GM10847 (cell line): Measurements from ENCODE around the gene CLIC5.

Experiments used
- POLR2A ChIP-seq: IDR thresholded peaks from 2 replicates; pipeline ENCODE4 v1.6.1; 2011; ENCODE audit not compliant: insufficient read length; ENCODE audit errors: extremely low read depth

The CLIC5 gene

DNA sequence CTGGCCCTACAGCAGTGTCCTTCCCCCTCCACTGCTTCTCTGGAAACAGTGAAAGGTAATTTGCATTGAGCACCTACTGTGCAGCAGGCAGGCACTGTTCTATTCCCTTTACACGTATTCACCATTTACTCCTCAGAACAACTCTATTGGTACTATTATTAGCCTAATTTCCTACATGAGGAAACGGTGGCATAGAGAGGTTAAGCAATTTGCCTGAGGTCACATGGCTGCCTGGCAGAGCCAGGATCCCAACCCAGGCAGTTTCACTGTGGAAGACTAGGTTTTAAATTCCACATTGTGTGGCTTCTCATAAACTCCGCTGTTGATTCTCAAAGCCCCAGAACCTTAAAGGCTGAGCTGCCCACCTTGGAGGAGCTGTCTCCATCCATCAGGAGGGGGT, 72.7 kb downstream of the CLIC5 start:
- no peak for TF ChIP-seq POLR2A

DNA sequence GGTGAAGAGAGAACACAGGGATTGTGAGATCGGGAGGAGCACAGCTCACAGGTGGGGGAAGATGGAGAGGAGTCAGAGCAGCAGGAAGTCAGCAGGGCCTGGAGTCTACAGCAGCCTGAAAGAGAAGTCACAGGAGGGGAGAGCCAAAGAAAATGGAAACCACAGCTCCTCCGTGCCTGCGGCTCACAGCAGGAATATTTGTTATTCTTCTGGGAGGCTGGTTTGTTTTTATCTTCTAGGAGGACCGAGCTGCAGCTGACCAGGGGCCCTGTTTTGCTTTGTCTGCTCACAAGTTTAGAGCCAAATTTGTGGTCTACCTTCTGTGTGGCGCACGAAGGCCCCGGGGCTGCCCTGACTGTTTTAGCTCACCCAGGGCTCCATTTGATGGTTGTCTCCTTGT, 81.8 kb downstream of the CLIC5 start:
- no peak for TF ChIP-seq POLR2A

DNA sequence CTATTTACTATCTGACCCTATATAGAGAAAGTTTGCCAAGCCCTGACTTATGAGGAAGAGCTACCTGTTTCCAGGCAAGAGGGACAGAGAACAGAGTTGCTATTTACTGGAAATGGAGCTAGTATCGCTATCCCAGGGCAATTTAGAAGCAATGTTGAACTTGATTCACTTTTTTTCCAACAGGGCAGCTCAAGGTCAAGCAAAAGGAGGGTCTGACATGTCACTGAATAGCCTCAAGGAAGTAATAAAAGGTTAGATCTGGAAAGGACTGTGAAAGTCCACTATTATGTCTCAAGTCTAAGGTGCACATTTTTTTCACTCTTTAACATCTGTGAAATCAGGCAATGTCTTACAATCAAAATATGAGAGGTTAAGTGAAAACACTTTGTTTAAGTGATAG, 84.4 kb downstream of the CLIC5 start:
- no peak for TF ChIP-seq POLR2A

DNA sequence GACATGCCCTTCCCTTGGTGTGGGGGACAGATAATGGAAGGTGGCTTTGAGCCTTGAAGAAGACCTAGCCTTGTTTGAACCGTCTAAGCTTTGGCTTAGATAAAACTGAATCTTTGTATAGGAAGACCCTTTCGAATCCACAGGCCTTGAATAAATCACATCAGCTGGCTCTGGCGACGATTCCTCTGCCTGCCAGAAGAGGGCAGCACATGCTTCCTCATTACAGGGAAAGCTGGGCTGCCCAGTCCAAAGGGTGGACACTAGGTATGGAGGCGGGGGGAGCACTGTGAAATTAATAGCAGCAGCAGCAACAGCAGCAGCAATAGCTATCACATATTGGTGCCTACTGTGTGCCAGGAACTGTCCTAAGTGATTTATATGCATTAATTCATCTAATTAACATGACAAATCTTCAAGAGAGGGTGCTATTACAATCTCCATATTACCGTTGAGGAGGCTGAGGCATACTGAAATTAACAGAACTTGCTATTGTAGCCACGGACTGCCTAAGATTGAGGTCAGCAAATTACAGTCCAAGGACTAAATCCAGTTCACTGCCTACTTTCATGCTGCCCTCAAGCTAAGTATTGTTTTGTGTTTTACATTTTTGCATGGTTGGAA, 85.1 kb downstream of the CLIC5 start:
- TF ChIP-seq POLR2A, result no peak

DNA sequence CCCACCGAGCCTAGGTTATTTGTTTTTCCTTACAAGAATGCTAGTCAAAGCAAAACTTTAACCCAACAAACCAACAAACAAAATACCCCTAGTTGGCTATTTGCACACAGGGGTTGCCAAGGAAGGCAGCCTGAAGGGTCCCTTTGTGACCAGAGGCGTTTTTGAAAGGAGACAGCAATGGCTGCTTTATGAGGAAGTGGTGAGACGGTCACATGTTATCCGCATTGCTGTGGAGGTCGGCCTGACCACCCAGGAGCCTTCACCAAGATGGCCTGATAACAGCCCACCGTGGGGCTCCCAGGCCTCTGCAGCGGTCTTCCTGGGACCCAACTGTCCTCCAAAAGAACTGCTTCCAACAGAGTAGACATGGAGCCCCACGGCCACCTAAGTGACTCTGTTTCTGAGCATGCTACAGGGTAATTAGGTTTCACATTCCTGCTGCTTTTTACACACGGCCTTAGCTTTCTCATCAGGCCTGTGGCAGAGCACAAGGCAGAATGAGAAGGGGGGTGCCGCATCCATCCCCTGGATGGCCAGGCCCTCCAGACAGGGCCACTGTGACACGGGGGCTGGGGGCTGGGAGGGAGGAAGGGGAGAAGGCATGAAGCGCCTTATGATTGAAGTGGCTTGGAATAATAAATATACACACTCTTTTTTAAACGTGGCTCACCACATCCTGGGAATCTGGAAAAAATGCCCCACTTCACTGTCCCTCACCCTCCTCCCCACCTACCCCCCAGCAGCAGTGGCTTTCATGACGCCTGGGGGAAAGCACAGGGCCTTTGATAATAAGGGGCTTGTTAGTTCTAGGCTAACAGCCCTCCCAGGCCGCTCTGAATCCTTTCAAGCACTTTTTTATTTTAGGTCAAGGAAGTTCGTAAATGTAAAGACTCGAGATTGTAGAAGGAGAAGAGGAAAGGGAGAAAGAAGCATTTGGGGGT, 86.0 kb downstream of the CLIC5 start:
- no peak for TF ChIP-seq POLR2A

DNA sequence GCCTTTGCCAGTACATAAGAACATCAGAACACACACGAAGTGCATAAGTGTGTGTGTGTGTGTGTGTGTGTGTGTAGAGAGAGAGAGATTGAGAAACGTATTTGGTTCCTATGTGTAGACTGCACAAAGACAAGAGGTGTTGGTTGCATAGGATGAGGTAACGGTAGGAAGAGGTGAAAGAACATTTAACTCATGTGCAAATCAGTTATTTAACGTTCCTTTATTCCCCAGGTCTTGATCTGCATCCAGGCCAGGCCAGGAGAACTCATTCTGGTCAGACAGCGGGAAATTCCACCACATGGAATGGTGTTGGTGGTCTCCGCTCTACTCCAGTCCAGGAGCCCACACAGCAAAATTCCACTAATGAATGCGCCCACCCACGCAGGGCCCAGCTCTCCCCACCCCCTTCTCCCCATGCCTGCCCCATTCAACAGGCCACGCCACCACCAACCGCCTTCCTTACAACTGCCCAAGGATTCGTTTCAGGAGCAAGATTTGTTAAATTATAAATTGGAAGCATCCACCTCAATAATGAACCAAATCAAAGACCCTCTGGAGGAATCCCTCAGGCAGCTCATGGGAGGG, 86.8 kb downstream of the CLIC5 start:
- TF ChIP-seq POLR2A, result no peak

DNA sequence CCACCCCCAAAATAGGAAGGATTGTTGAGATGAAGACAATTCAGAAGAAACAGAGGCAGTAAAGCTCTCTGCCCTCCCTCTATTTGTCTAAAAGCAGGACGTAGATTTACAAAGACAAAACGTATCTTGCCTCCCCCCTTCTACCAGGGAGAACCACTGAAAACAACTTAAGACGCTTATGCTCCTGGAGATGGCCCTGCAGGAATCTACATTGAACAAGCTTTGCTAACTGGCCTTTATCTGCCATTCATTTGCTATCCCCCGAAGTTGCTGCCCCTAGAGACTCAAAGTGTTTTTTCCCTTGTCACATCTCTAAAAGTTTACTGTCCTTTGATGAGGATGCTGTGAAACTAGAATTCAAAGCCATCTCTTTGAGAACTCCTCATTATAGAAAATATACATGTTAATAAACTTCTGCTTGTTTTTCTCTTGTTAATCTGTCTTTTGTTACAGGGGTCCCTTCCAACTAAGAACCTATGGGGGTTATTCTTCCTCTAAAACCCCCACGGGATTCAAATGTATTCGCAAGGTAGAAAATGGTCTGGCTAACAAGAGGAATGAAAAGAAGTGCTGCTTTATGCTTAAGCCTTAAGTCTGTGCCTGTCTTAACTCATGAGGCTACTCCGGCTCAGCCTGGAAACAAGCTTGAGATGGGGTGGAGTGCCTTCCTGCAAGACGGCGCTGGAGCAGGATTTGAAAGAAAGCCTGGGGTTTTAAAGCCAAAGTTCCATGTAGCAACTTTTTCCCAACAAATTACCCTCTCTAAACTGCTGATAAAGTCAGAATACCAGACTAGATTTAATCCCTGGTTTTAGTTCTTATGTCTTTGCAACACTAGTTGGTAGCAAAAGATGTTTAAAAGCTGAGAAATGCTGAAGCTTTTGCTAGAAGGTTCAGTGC, 88.0 kb downstream of the CLIC5 start:
- TF ChIP-seq POLR2A, result no peak

DNA sequence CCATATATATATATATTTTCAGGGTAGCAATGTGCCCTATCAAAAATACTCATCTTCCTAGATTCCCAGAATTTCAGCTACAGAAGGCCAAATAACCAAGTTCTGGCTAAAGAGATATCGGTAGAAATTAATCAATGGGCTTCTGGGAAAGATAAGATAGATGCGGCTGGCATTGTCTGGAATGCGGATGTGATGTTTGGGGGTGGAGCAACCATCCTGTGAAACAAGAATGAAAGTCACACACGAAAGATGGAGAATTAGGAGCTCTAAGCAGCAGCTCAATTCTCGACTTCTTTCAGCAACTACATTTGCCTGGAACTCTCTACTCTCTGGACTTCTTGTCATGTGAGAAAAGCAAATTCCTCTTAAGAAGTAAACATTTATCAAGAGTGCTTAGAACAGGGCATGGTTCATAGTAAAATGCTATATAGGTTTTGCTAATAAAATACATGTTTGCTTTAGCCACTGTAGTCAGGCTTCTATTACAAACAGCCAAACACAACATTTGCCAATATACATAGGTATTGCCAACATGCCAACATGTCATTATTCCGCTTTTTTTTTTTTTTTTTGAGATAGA, 90.8 kb downstream of the CLIC5 start:
- no peak for TF ChIP-seq POLR2A

DNA sequence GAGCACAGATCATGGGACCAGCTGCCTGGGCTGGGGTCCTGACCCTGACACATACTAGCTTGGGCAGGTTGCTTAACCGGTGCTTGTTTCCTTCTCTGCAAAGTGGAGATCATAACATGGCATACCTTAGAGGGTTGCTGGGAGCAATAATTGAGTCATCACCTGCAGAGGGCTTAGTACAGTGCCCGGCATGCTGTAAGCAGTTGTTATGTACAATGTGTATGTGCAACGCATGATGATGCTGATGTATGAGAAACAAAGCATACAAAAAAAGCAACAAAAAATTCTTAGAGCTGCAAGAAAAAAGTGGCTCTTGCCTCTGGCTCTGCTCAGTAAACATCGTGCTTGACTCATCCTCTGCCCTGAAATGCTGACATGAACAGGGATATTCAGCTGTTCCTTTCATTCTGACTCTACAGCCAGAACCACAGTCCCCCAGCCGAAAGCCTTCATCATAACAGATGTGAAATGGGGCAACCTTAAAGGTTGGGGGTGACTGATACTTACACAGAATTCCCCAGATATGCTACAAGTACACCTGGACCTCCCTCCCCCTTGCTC, 91.7 kb downstream of the CLIC5 start:
- TF ChIP-seq POLR2A, result no peak

DNA sequence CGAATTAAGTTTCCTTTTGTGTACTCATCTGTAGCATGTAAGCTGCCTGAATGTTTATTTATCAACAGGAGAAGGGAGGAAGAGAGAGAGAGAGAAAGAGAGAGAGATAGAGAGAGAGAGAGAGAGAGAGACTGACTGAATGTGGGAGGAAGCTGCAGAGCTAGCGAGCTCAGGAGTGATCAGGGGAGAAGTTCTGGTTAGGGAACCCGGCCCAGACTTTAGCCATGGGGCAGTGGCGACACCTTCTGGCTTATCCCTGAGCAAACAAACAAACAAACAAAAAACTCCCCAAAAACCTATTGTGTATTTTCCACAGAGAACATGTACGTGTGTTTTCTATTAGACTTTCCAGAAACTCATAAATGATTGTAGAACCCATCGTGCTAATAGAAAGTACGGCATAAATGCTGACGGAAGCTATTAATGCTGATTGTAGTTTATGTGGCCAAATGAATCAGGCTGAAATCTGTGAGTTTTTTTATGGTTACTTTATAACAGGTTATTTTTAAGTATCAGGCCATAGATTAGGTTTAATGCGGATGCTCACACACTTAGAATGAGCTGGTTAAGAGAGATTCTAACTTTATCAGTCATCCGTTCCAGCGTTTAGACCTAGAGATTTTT, 92.8 kb downstream of the CLIC5 start:
- TF ChIP-seq POLR2A, result no peak

DNA sequence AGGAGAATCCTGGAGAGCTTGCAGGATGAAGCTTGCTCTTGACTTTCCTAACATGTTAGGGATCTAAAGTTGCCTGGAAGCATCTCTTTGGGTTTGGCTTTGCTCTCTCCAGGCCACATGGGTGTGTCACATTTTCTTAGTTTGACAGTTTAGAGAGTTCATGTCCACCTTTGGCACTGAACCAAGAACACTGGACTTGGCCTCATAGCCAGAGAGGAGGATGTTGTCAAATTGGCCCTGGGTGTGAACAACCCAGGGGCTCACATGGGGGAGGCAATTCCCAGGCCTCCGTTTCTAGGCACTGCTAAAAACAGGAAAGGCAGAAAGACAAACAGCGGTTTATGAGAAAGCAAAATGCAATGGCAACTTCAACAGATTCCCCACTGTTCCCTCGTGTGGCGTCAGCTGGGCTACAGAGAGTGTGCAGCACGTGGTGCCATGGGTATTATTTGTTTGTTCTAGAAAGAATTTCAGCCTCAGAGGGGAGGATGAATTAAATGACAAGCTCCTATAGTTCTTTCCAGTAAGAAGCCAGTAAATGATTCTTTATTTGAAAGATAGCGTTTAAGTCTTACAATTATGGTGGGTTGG, 93.9 kb downstream of the CLIC5 start:
- TF ChIP-seq POLR2A, result no peak

DNA sequence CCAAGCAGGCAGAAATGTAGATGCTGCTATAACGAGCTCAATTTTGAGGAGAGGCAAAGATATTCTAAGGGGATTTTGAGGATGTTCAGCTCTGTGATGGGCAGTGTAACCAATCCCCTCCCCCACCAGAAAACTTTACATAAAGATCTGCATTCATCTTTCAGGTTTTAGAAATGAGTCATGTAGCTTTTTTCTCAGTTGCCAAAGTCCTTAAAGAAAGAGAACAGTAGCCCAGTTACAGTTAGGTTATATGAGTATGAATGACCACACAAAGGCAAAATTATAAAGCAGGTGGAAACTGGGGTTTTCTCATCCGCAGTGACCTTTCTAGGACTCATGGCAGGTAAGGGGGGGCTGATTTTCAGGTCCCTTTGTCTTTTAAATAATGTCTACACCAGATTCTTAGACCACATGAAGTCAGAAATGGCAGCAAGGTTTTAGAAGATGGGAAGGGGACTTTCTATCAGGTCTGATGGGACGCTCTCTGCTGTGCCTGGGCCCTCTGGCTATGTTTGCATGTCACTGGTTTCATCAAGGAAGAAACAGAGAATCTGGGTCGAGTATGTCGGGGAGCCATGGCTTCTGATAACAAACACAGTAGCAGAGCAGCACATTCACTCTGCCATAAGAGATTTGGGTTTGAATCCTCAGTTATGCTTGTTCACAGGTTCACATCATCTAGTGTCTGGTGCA, 94.7 kb downstream of the CLIC5 start:
- no peak for TF ChIP-seq POLR2A

DNA sequence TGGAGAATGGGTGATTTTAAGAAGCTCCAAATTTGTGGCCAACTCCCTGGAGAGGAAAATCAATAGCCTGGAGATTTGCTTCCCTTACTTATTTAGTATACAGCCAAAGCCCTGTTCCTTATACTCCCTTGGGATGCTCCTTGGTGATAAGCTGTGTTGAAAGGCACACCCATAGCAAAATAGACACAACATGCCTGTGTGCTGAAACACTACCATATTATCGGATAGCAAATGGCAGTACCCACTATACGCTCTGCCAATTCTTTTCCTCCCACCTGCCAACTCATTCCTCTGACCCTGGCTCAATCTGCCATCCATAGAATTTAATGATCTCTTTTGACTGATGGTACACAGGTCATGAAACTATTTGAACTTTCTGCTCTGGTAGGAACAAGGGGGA, 98.2 kb downstream of the CLIC5 start:
- no peak for TF ChIP-seq POLR2A
